HG02885 (cell line): ENCODE data around the gene ULK4.

Experiments
- ATAC-seq: cut with Tn5 transposase; IDR thresholded peaks from one replicate; pipeline ENCODE4 v1.9.1; 2021; ENCODE audit warnings: mild to moderate bottlenecking; ENCODE audit not compliant: unreplicated experiment, poor library complexity

ULK4 gene

DNA sequence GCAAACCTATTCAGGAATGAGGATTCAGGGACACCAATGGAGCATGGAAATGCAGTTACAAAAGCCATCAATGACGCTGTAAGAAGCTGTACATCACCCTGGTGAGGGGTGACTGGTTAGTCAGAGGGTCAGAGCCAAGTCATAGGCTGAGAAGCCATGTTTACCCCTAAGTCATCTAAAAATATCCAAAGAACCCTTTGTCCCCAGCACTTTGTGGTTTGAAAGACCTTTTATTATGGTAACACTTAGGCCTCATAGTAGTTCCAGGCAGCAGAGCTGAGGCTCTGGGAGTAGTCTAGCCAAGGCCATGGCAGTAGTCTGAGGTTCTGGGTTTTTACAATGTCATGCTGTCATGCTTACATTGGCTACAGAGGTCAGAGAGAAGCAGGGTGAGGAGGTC lies 631.4 kb downstream of the ULK4 start:
- no peak for ATAC-seq

DNA sequence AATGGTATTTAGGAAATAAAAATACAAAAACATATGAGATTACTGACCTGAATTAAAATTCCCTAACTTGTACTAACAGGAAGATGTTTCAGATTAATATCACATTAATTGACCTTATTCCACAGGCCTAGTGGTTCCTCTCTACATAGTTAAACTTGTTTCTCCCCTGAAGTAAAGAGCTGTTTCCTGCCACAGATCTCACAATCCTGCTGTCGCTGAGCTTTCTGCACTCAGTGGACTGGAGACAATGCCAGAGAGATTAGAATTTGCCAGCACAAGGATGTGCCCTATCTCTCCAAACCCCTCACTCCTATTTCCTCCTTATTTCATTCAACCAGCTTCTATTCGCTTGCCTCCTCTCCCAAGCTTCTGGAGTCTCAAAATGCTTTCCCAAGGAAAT lies 632.0 kb downstream of the ULK4 start:
- ATAC-seq, result no peak

DNA sequence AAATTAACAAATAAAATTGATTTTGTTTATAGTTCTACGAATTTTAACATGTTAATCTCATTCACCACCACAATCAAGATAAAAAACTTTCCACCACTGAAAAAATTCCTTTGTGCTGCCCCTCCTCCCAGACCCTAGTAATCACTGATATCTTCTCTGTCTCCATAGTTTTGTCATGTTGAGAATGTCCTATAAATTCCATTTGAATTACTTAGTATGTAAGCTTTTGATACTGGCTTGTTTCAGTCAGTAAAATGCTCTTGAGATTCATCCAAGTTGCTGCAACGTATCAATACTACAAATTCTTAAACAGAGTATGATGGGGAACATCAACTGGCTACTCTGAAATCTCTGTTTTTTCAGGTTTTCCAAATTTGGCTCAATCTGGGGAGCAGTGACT lies 633.0 kb downstream of the ULK4 start:
- no peak for ATAC-seq

DNA sequence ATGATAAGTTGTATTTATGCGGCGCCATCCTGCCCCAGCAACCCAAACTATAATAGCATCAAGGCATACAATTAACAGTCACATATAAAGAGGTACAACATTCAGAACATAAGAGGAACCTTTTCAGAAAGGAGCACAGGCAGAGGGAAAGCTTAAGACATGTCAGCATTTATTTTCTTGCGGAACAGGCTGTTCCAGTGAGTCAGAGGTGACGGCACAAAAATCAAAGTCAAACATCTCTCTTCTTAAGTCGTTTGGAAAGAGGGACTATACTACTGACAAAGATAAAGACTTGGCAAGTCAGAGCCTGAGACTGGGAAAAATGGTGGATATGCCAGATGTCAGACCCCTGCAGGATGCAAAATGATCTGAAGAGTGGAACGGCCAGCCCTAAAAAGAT lies 634.2 kb downstream of the ULK4 start:
- no peak for ATAC-seq

DNA sequence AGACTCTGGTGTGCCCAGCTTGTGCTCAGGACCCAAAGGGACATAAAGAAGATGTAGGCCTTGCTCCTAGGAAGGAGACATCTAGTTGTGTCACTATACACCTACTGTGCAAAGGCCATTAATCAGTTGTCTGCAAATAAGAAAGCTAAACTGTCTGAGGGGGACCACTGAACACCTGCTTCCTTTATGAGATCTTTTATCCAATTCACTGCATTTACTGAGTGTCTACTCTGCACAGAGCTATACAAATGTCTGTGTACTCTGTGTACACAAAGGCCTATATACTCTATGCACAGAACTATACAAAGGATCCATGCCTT lies 637.8 kb downstream of the ULK4 start:
- ATAC-seq, result no peak

DNA sequence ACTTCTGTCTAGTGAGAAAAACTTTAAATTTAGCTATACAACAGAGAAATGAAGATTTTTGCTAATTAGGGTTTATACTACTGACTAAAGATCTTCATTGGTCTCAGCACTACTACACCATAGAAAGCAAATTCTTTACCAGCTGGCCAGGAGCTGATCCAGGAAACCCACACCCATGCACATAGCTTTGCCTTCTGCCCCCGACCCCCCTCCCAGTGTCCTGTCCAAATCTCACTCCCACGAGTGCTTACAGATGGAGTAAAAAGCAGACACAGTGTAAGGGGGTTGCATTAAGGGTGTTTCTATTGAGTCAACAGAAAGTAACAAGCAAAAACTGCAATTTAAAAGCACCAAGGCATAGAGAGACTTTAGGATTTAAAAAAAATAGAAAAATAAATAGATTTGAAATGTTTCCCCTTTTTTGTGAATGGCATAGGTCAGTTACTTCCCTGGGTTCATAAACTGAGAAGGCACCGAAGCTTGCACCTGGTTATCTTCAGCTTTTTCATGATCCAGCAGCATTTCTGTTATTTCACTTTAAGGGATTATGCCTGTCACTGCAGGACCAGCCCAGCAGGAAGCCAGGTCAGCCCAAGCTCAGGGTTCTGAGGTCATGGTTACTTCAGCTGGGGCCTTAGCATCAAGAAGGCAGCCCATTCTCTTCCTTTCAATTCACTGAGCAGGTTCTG lies 638.3 kb downstream of the ULK4 start:
- ATAC-seq, result no peak

DNA sequence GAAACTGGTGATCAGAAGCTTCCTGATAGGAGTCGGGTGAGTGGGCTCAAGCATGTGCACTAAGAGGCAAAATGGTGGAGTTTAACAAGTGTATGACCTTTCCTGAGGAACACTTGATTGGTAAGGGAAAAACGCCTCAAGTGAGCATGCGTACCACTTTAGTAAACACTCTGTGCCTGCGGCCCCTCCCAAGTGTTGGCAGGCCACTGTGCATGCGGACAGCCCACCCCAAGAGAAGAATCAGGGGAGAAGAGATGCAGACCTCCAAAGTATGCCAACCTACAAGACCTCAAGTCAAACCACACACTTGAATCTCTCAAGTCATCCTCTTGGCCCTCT lies 640.3 kb downstream of the ULK4 start:
- ATAC-seq, result no peak

DNA sequence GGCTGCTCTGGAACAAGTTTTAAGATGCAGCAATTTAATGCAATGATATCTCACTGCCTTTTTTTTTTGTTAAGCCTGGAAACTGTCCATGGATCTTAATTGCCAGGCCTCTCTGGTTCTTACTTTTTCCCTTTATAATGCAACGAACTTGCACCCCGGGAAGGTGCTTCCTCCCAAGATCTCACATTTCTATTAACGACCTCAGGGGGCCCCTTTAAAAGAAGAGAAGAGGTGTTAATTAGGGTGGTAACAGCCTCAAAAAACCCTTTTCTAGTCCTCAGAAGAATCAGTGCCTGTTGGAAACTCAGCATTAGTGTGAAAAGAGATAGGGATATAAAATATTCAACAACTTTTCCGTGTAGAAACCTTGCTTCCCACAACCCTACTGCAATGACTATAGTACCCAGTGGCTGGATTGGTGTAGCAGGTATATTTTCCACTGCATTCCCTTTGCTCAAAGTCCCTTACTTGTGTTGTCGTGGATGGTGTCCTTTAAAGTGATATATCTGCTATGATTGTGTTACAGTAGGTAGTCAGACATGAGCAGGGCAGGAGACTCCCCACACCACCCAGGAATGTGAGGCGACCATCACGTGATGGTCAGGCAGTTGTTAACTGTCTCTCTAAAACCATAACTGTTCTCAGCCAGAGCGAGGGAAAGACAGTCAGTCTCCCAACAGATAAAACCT lies 640.8 kb downstream of the ULK4 start:
- no peak for ATAC-seq

DNA sequence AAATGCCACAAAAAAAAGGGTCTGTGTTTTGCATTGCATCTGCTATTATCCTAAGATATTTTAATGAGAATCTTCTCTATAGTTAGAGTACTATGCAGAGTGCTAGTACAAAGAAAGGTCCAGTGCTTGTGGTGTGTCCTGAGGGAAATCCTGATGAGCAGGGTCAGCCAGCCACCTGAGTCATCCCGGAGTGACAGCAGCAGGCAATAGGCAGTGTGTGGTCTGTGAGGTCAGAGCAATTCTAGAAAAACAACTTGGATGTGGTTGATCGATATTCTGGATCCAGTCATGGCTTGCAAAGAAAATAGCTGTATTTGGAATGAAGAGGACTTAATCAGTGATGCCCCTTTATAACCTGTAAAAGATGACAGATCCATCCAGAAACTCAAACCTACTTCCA lies 643.4 kb downstream of the ULK4 start:
- no peak for ATAC-seq

DNA sequence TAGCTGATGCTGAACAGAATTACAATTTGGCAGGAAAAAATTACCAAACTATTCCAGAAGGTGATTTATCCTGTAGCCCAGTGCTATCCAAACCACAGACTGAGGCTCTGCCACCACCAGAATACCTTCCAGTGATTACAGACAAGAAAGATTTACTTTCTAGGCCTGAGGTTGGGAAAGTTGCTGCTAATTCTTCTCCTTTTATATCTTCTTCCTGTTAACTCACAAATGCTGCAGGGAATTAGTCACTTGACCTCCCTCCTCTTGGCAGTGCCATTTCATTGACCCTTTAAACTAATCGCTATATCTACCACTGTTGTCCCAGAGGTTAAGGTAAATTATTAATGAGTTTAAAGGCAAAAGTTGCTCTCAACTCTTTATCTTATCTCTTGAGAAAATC lies 644.2 kb downstream of the ULK4 start:
- no peak for ATAC-seq

DNA sequence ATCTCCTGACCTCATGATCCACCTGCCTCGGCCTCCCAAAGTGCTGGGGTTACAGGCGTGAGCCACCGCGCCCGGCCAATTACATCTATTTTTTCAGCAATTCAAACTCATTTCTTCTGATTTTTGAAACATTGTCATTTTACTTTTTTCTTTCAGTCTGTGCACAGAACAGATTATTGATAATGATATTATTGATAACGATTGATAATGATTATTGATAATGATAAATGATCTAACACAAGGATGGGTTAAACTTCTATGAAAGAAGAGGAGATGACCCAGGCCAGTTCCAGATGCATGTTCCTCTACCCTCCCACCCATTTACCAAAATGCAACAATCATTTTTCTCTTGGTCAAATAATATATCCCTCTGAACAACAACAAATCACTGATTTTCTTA lies 644.6 kb downstream of the ULK4 start:
- ATAC-seq, result no peak

DNA sequence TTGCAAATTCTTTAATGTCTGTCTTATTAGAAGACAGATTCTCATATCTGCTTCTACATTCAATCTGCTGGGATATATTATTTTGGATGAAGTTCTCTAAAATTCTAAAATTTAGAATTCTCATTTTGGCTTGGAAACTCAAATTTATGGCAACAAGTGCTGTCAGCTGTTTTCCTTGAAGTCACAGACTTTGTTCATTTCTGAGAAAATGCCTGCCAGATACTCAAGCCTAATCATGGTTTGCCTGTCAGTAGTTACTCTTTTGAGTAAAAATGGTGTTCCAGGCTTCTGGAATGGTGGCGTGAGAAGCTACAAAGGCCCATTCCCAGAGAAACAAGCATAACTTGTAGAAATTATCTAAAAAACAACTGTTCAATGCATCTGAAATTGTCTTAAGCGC lies 646.8 kb downstream of the ULK4 start:
- no peak for ATAC-seq

DNA sequence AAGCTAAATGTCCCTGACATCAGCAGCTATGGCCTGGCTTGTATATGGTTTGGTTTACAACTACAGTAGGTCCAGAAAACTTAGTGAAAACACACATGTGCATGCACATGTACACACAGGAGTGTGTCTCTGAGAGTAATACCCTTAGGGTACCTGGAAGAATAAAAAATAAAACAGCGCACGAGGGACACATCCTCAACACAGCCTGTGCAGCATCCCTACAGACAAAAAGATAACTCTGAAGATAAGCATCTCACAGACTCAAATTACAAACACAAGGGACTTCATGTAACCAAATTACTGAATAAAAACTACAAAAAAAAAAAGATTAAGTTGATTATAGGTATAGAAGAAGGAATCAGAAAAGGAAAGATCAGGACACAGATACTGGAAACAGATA lies 653.8 kb downstream of the ULK4 start:
- no peak for ATAC-seq

DNA sequence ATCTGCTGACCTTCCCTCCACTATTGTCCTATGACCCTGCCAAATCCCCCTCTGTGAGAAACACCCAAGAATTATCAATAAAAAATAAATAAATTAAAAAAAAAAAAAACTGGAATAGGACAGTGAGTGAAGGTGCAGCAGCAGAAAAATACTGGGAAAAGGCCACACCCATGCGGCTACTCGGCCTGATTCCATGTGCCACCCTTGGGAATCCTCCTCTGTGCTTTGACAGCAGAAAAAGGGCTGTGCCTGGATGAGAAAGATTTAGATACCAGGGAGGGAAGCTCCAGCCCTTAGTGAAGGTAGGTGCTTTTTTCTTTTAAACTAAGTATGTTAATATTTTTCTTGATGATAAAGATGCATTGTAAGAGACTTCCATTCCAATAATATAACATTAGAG lies 654.8 kb downstream of the ULK4 start:
- ATAC-seq, result no peak

DNA sequence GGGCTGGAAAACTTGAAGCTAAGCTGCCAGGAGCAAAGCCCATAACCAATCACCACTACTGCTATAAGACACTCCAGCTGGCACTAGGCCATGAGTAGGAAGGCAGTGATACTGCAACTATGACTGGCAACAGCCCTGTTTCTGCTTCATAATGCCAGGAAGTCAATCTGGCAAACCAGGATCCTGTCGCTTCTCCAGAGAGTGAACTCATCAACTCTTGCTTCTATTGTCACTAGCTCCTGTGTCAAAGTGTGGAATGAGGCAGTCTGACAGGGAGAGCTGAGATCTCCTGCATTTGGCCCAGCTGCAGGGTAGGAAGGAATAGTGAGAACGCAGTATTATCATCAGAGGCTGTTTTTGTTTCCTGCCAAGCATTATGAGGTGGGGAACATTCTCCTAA lies 657.3 kb downstream of the ULK4 start:
- no peak for ATAC-seq

DNA sequence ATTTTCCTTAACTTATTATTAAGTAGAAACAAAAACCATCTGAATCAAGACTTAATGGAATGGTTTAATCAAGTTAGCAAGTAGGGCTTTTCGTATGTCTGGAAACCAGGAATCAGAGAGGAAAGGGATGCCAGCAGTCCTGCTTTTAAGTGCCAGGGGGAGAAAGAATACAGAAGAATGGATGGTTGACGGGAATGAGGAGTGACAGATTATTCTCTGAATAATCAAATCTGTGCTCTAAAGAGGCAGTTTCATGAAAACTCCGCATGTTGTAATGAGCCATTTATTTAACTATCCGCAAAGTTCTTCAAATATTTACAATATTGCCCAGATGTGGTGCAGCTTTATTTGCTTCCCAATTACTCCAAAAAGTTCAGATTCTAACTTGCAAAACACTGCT lies 659.6 kb downstream of the ULK4 start:
- no peak for ATAC-seq

DNA sequence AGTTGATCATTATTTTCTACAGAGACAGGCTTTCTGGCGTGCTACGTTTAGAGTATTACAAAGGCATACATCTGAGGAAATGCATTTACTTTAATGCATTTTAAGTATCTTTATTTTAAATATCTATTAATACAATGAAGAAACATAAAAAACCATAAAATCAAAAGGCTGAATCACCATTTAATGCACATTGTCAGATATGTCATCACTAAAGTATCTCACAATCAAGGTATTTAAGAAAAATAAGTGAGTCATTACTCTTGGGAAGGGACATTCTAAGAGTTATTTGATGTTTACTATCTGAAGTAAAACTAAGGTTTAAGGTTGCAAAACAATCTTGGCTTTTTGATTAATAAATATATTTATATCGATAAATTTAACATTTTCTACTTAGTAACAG lies 660.4 kb downstream of the ULK4 start:
- ATAC-seq, result no peak

DNA sequence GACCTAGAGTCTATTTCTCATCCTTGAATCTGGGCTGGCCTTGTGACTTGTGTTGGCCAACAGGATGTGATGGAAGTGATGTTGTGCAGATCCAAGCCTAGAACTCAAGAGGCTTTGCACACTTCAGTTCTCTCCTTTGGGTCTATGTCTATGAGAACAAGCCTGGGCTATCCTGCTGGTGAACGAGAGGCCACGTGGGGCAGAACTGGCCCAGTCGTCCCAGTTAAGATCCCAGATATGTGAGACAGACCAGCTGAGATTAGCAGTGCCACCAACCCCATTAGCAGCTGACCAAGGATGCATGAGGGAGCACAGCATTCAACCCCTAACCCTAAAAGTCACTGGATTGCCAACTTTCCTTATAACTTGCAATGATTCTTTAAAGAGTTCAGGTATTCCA lies 662.9 kb downstream of the ULK4 start:
- no peak for ATAC-seq

DNA sequence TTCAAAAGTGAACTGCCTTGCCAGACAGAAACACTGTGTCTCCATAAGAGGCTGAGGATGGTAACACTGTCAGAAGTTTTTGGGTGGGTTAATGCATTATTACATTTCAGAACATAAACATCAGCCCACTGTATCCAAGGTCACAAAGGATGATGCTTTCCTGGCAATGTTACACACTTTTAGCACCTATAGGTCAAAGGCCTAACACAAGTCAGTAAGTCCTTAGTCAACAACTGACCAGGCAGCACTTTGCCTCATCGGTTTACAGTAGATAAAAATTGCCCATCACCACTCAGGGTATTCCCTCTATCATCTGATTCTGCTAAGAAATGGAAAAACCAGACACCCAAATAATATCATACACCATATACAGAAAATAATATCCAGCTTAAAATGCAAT lies 664.2 kb downstream of the ULK4 start:
- ATAC-seq, result no peak

DNA sequence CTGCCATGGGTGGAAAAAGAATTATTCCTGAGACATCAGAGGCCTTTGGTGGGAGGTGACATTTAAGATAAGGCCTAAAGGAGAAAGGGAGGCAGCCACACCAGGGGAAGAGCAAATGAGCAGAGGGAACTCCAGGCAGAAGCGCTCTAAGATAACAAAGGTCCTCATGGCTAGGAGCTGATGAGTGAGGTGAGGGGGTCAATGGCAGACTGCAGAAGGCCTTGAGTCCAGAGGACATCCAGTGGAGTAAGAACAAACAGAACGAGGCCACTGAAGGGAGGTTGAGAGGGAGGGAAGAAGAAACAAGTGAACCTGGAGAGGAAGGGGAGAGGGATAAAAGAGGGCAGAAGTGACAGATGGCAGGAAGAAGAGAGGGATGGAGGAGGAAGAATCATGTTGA lies 665.3 kb downstream of the ULK4 start:
- no peak for ATAC-seq

DNA sequence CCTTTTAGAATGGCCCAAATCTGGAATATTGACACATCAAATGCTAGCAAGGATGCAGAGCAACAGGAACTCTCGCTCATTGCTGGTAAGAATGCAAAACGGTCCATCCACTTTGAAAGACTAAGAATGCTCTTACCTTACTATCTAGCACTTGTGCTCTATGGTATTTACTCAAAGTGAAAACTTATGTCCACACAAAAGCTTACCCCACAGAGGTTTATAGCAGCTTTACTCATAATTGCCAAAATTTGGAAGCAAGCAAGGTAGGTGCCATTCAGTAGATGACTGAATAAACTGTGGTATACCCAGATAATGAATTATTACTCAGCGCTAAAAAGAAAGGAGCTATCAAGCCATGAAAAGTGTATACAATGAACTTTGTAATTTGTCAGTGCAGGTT lies 666.2 kb downstream of the ULK4 start:
- ATAC-seq, result no peak

DNA sequence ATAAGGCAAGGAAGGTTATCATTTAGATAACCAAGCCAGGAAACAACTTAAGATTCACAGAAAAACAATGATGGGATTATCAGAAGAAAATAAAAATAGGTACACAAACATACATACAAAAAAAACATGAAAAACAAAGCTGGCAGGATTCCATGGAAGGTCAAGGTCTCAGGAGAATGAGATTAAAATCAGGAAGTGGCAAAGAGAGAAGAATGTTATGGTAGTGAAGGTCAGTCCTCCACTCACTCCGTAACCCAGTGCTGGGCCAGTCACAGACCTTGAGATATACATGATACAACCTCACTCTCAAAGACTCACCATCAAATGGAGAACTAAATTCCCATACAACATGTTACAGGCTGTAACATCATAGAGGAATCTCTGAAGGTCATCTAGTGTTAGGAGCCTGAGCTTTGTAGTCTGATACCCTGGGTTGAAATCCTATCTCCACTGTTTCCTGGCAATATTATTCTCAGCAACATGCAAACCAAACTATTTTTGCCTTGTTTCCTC lies 668.7 kb downstream of the ULK4 start:
- no peak for ATAC-seq
